Fibroblast of skin of left quadriceps (primary cell): Measurements from ENCODE around the gene AMZ1.

Source experiments
- DNase-seq, 2 experiments: peaks; one replicate each; pipeline ENCODE4 v3.0.0-alpha.2; 2013; ENCODE audit warnings: low read depth in 2 of 2

Gene AMZ1

GRCh38 chr7:2651847-2652735 is 35.9 kb upstream of the AMZ1 start:
- DNase-seq, result no peak

- DNase-seq, result no peak
Measured at GRCh38 chr7:2652736-2653060, 35.3 kb upstream of the AMZ1 start.

- no peak for DNase-seq
Measured at GRCh38 chr7:2654059-2654458, 33.9 kb upstream of the AMZ1 start.

GRCh38 chr7:2655870-2656614 is 32.0 kb upstream of the AMZ1 start:
- no peak for DNase-seq

GRCh38 chr7:2657208-2657607 is 30.8 kb upstream of the AMZ1 start:
- DNase-seq, result no peak

- DNase-seq, result no peak
Measured at GRCh38 chr7:2657920-2658671, 29.9 kb upstream of the AMZ1 start.

- no peak for DNase-seq
Measured at GRCh38 chr7:2658941-2659340, 29.1 kb upstream of the AMZ1 start.

GRCh38 chr7:2659556-2660358 is 28.2 kb upstream of the AMZ1 start:
- no peak for DNase-seq

GRCh38 chr7:2660359-2661095 is 27.5 kb upstream of the AMZ1 start:
- no peak for DNase-seq

GRCh38 chr7:2661096-2661449 is 26.9 kb upstream of the AMZ1 start:
- no peak for DNase-seq

- no peak for DNase-seq
Measured at GRCh38 chr7:2661602-2662272, 26.3 kb upstream of the AMZ1 start.

GRCh38 chr7:2662273-2663120 is 25.5 kb upstream of the AMZ1 start:
- no peak for DNase-seq

- no peak for DNase-seq
Measured at GRCh38 chr7:2663121-2663886, 24.7 kb upstream of the AMZ1 start.

- no peak for DNase-seq
Measured at GRCh38 chr7:2663960-2664359, 24.0 kb upstream of the AMZ1 start.

GRCh38 chr7:2665359-2665791 is 22.6 kb upstream of the AMZ1 start:
- DNase-seq, result no peak

- no peak for DNase-seq
Measured at GRCh38 chr7:2666155-2666554, 21.8 kb upstream of the AMZ1 start.

- DNase-seq, result no peak
Measured at GRCh38 chr7:2666588-2667250, 21.3 kb upstream of the AMZ1 start.

GRCh38 chr7:2667843-2668242 is 20.2 kb upstream of the AMZ1 start:
- DNase-seq, result no peak
